ENCODE results near the gene ABL1.

- TF ChIP-seq CTCF (IDR thresholded peaks at IDR 0.05) (no peak), EP300 (IDR thresholded peaks at IDR 0.05) (no peak)
These were observed 87.2 kb downstream of the ABL1 start for GRCh38 chr9:130921989-130922892.
